ENCODE results near the gene SH2D6.

Gene SH2D6

DNA sequence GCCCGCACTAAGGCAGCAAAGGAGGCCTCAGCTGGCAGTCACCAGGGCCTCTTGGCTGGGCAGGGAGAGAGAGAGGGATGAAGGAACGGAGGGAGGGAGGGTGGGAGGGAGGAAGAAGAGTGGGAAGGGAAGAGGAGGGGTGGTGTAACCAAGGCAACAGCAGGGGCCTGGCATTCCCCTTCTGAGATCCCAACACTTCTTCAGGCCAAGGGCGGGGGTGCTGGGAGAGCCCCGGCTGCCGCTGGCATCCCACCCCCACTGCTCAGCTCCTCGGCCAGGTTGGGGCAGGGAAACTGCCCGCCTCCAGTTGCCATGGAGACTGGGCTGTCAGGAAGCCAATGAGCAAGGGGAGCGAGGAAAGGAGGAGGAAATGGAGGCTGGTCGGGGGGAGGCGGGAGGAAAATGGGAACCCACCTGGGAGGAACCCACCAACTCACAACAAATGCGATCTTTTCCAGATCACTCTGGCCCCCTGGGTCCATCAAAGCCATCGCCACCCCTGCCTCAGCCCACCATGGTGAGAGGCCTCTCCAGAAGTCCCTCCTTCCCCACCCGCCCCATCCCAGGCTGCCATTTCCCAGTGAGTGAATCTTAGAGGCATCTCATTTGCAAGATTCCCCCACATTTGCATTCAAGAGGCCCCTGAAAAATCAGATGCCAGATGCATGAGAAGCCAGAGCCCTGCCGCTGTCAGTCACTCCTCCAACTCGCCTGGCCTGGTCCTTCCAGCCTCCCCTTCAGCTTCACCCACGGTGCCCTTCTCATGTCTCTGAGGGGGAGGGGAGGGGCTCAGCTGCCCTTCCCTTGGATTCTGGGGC lies 12.4 kb downstream of the SH2D6 start:
- H2AFZ ChIP-seq (ENCODE audit: low read depth, low read length, severe bottlenecking) = no peak overlapping the region
- H3K9me3 ChIP-seq (ENCODE audit: insufficient read depth, low read length) = no peaks in the 10 kb centered on the region
- no peak overlapping the region for H3K27ac ChIP-seq (ENCODE audit: low read depth, low read length)
- no peak overlapping the region for H3K4me3 ChIP-seq (ENCODE audit: insufficient read depth, low read length, poor library complexity, severe bottlenecking)
- no peaks in the 10 kb centered on the region for H3K79me2 ChIP-seq (ENCODE audit: insufficient read depth, low read length)
- H3K9me2 ChIP-seq (replicated peaks; ENCODE audit: insufficient read depth, low read length) = no peaks in the 10 kb centered on the region
- no peak overlapping the region for H3K4me2 ChIP-seq (ENCODE audit: low read depth, low read length, poor library complexity, severe bottlenecking)
- H3F3A ChIP-seq (ENCODE audit: insufficient read depth) = no peaks in the 10 kb centered on the region
- H3K9ac ChIP-seq (ENCODE audit: low read length) = no peak overlapping the region
- H3K27me3 ChIP-seq (ENCODE audit: low read length) = no peaks in the 10 kb centered on the region
- TF ChIP-seq EZH2phosphoT487 (conservative IDR thresholded peaks at IDR 0.05; ENCODE audit: low read length) = no peak
- TF ChIP-seq, protein P1, sequence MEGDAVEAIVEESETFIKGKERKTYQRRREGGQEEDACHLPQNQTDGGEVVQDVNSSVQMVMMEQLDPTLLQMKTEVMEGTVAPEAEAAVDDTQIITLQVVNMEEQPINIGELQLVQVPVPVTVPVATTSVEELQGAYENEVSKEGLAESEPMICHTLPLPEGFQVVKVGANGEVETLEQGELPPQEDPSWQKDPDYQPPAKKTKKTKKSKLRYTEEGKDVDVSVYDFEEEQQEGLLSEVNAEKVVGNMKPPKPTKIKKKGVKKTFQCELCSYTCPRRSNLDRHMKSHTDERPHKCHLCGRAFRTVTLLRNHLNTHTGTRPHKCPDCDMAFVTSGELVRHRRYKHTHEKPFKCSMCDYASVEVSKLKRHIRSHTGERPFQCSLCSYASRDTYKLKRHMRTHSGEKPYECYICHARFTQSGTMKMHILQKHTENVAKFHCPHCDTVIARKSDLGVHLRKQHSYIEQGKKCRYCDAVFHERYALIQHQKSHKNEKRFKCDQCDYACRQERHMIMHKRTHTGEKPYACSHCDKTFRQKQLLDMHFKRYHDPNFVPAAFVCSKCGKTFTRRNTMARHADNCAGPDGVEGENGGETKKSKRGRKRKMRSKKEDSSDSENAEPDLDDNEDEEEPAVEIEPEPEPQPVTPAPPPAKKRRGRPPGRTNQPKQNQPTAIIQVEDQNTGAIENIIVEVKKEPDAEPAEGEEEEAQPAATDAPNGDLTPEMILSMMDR (IDR thresholded peaks at IDR 0.05; ENCODE audit: insufficient read depth, low read length, poor library complexity, severe bottlenecking) = no peak
- no peaks in the 10 kb centered on the region for H3K36me3 ChIP-seq (ENCODE audit: low read length)
- H4K20me1 ChIP-seq (ENCODE audit: low read depth, low read length) = no peaks in the 10 kb centered on the region

DNA sequence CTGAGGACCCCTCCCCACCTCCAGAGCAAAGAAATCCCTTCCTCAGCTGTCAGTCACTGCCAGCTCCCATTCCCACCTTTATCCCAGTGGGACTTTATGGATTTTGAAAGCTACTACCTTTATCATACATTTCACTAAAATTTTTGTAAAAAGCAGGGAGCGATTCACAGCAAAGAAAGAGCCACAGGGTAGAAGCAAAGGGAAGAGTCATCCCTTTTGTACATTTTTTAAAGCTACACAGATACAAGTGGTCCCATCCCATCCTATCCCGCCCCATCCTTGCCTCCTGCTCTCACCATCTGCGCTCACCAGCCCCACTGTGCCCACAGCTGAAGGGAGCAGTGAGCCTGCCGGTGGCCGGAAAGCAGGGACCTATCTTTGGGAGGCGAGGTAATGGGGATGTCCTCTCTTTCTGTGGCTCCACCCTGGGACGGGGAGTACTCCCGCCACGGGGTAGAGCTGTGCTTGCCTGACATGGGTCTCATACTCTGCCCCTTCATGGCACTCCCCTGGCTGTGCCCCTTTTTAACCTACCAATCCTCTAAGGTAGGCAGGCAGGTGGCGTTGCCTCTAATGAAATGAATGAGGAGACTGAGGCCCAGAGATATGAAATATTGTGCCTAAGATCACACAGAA lies 13.2 kb downstream of the SH2D6 start:
- Histone ChIP-seq H3K9me3 (ENCODE audit: insufficient read depth, low read length) (no peaks in the 10 kb centered on the region), H3K4me3 (ENCODE audit: insufficient read depth, low read length, poor library complexity, severe bottlenecking) (no peak overlapping the region), H3K27ac (ENCODE audit: low read depth, low read length) (no peak overlapping the region), H3K36me3 (ENCODE audit: low read length) (no peaks in the 10 kb centered on the region), H3K4me2 (ENCODE audit: low read depth, low read length, poor library complexity, severe bottlenecking) (no peak overlapping the region), H3K79me2 (ENCODE audit: insufficient read depth, low read length) (no peaks in the 10 kb centered on the region), H3K27me3 (ENCODE audit: low read length) (no peaks in the 10 kb centered on the region), H3K9ac (ENCODE audit: low read length) (no peak overlapping the region), H4K20me1 (ENCODE audit: low read depth, low read length) (no peaks in the 10 kb centered on the region), H3K9me2 (replicated peaks; ENCODE audit: insufficient read depth, low read length) (no peaks in the 10 kb centered on the region), H3F3A (ENCODE audit: insufficient read depth) (no peaks in the 10 kb centered on the region), H2AFZ (ENCODE audit: low read depth, low read length, severe bottlenecking) (no peak overlapping the region)
- TF ChIP-seq, protein P1 (IDR thresholded peaks at IDR 0.05; ENCODE audit: insufficient read depth, low read length, poor library complexity, severe bottlenecking) = no peak
- TF ChIP-seq EZH2phosphoT487 (conservative IDR thresholded peaks at IDR 0.05; ENCODE audit: low read length) = no peak

DNA sequence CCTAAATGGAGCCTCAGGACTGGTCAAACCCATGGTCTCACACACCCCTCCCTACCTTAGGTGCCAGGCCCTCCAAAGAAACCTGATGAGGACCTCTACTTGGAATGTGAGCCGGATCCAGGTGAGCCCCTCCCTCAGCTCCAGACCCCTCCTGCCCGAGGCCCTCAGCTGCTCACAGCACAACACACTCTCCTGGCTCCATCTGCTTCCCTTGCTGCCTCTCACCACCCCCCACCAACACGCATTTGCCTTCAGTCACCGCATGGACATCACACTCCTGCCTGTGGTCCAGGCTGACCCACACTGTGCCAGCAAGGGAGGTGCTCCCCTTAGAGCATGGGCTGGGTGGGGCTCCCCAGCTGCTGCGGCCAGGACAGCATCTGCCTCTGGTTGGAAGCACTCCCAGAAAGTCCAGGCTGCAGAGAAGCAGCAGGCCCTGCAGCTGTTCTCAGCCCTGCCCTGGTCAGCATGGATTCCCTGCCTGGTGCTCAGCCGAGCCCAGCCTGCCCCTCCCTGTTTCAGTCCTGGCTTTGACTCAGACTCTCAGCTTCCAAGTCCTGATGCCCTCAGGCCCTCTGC lies 15.1 kb downstream of the SH2D6 start:
- no peaks in the 10 kb centered on the region for H3K9me2 ChIP-seq (replicated peaks; ENCODE audit: insufficient read depth, low read length)
- H3K9me3 ChIP-seq (ENCODE audit: insufficient read depth, low read length) = no peaks in the 10 kb centered on the region
- no peak overlapping the region for H3K4me2 ChIP-seq (ENCODE audit: low read depth, low read length, poor library complexity, severe bottlenecking)
- no peak overlapping the region for H2AFZ ChIP-seq (ENCODE audit: low read depth, low read length, severe bottlenecking)
- H4K20me1 ChIP-seq (ENCODE audit: low read depth, low read length) = no peaks in the 10 kb centered on the region
- no peaks in the 10 kb centered on the region for H3F3A ChIP-seq (ENCODE audit: insufficient read depth)
- H3K79me2 ChIP-seq (ENCODE audit: insufficient read depth, low read length) = no peaks in the 10 kb centered on the region
- TF ChIP-seq, protein P1 (IDR thresholded peaks at IDR 0.05; ENCODE audit: insufficient read depth, low read length, poor library complexity, severe bottlenecking) = no peak
- no peak for TF ChIP-seq EZH2phosphoT487 (conservative IDR thresholded peaks at IDR 0.05; ENCODE audit: low read length)
- H3K36me3 ChIP-seq (ENCODE audit: low read length) = no peaks in the 10 kb centered on the region
- H3K27me3 ChIP-seq (ENCODE audit: low read length) = no peaks in the 10 kb centered on the region
- H3K9ac ChIP-seq (ENCODE audit: low read length) = no peak overlapping the region
- no peak overlapping the region for H3K27ac ChIP-seq (ENCODE audit: low read depth, low read length)
- H3K4me3 ChIP-seq (ENCODE audit: insufficient read depth, low read length, poor library complexity, severe bottlenecking) = no peak overlapping the region

All from SU-DHL-6 (cell line).